Measurements from ENCODE around the gene MXRA7.
A peak's percentile ranks its signal among the peaks of the same experiment; 100 is the strongest.
"Not testable (repeated sequence)": the region's sequence is repeated elsewhere in the genome, so short reads cannot be mapped to it uniquely, and the experiment has no call there.

MXRA7 gene

GRCh38 chr17:76716146-76716838 is 5.5 kb upstream of the MXRA7 start:
- no peak for DNase-seq (ENCODE audit: low spot score)

- no peak for DNase-seq (ENCODE audit: low spot score)
Observed at GRCh38 chr17:76715496-76715830, 4.7 kb upstream of the MXRA7 start.

GRCh38 chr17:76714822-76715495 is 4.2 kb upstream of the MXRA7 start:
- no peak for DNase-seq (ENCODE audit: low spot score)

- DNase-seq (ENCODE audit: low spot score): no peak
Observed at GRCh38 chr17:76714336-76714735, 3.6 kb upstream of the MXRA7 start.

- DNase-seq (ENCODE audit: low spot score): no peak
Observed at GRCh38 chr17:76713765-76714164, 3.0 kb upstream of the MXRA7 start.

GRCh38 chr17:76712321-76712720 is 1.6 kb upstream of the MXRA7 start:
- not testable (repeated sequence) for DNase-seq (ENCODE audit: low spot score)

- DNase-seq (ENCODE audit: low spot score): not testable (repeated sequence)
Observed at GRCh38 chr17:76709951-76710862, 558 bp downstream of the MXRA7 start.

- no peak for DNase-seq (ENCODE audit: low spot score)
Observed at GRCh38 chr17:76709077-76709950, 1.5 kb downstream of the MXRA7 start.

GRCh38 chr17:76707985-76708807 is 2.6 kb downstream of the MXRA7 start:
- DNase-seq (ENCODE audit: low spot score): peak; percentile 80

GRCh38 chr17:76706817-76707216 is 3.9 kb downstream of the MXRA7 start:
- no peak for DNase-seq (ENCODE audit: low spot score)

GRCh38 chr17:76704805-76705204 is 6.0 kb downstream of the MXRA7 start:
- no peak for DNase-seq (ENCODE audit: low spot score)

- no peak for DNase-seq (ENCODE audit: low spot score)
Observed at GRCh38 chr17:76702941-76703637, 7.7 kb downstream of the MXRA7 start.

- DNase-seq (ENCODE audit: low spot score): no peak
Observed at GRCh38 chr17:76702076-76702475, 8.7 kb downstream of the MXRA7 start.

GRCh38 chr17:76701471-76701967 is 9.2 kb downstream of the MXRA7 start:
- DNase-seq (ENCODE audit: low spot score): no peak

GRCh38 chr17:76700617-76701470 is 9.9 kb downstream of the MXRA7 start:
- DNase-seq (ENCODE audit: low spot score): no peak

- DNase-seq (ENCODE audit: low spot score): no peak
Observed at GRCh38 chr17:76700270-76700616, 10.5 kb downstream of the MXRA7 start.

GRCh38 chr17:76698466-76698977 is 12.2 kb downstream of the MXRA7 start:
- not testable (repeated sequence) for DNase-seq (ENCODE audit: low spot score)

GRCh38 chr17:76697702-76698465 is 12.9 kb downstream of the MXRA7 start:
- DNase-seq (ENCODE audit: low spot score): no peak
